GM19239 (cell line): ENCODE results near the gene PPT2.

ENCODE experiments used
- DNase-seq: peaks from one replicate; pipeline ENCODE4 v3.0.0; 2011; ENCODE audit warnings: low spot score; ENCODE audit not compliant: insufficient read length
- FAIRE-seq: peaks from 2 replicates; lab custom pipeline; 2011; peaks lifted over from hg19 to GRCh38; lab: Jason Lieb, UNC

PPT2 gene

DNA sequence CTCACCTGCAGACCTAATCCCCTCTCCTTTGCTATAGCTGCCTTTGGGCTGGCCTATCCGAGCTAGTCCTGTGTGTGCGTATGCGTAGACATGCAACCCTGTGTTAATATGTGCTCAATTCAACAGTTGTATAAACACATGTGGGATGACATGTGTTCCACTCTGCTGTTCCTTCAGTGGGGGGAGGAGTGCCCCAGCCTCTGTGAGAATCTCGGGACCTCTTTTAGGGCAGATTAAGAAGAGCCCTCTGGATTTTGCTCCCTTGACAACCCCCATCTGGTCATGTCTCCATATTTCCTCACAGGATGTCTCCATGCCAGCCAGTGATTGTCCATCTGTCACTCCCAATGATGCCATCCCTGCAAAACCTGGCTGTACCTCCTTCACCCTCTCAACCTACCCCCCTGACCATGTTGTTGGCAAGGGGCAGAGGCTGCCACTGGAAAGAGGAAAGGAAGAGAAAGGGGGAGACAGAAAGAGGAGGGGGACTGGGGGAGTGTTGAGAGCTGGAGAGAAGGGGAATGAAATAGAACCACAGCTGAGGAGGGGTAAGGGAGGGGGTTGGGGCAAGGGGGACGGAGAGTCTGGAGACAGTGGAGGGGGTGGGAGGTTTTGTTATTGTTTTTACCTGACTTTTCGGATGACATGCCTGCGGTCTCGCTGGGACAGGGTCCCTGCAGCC, 2.6 kb upstream of the PPT2 start:
- DNase-seq (no peak), FAIRE-seq (no peak)

DNA sequence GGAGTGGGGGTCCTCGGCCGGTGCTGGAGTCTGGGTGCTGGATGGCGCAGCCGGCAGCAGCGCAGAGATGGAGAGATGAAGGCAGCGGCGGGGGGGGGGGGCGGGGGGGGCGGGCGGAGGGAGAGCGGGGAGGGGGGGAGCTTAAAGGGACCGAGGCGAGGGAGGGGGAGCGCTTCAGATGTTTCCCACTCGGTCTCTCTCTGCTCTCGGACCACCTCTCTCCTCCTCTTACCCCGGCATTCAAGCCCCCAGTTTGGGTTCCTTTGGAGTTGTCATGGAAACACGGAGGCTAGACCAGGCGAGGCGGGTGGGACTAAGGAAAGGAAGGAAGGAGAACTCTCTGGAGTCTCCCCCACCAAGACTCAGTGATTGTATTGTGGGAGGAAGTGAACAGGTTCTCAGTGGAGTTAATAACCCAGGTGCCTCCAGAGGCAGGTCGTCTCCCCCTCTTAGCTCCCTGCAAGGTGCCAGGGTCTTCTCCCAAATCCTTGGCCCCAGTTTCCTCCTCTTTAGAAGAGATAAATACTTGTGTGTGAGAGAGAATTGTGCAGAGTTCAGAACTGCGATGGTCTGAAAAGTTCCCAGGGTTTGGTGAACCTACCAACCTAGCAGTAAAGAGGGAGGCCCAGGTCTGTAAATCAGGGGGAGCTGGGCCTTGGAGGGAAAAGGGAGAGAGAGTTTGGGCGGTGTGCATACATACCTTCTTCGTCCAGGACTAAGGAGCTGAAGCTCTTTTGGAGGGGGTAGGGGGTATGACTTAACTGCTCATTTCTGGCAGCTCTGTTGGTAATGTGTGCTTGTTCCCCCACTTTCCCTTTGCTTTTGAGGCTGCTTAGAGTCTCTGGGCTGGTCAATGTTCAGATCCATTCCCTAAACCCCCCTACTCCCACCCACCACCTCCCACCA, 1.8 kb upstream of the PPT2 start, which contains the start of gene PRRT1:
Gene PRRT1 (minus strand): TSS at position 77 of the 906 bp plus-strand sequence. CDS start 112 bp downstream, outside the sequence.
- DNase-seq (no peak), FAIRE-seq (no peak)

DNA sequence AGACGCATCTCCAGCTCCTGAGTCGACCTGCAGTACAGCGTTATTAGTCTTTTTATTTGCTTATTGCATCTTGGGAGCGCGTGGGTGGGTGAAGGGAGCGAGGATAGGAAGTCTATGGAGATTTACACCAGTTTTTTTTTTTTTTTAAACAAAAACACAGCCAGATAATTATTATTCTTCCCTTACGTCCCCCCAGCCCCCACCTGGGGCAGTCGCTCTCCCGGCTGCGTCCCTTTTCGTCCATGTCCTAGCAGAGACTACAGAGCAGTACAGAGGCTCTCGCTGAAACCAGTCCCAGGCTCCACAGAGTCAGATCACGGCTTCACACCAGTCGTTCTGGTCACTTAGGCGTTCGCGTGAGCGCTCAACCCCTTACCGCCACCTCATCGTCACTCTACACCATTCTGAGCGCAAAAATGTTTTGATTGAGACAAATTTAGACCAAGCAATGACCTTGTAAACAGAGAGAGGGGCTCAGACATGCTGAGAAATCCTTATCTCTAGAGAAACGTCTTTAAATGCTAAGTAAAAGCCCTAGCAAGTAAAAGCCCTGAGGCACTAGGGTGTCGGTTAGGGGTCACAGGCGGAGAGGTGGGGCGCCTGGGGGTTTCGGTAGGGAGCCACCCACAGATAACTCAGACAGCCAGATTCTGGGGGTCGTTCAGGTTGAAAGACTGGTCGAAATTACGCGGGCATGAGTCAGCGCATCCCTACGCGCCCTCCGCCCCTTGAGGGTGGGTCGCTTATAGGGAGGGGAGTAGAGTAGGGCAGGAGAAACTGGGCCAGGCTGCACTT, 975 bp upstream of the PPT2 start:
- FAIRE-seq (no peak), DNase-seq (no peak)

DNA sequence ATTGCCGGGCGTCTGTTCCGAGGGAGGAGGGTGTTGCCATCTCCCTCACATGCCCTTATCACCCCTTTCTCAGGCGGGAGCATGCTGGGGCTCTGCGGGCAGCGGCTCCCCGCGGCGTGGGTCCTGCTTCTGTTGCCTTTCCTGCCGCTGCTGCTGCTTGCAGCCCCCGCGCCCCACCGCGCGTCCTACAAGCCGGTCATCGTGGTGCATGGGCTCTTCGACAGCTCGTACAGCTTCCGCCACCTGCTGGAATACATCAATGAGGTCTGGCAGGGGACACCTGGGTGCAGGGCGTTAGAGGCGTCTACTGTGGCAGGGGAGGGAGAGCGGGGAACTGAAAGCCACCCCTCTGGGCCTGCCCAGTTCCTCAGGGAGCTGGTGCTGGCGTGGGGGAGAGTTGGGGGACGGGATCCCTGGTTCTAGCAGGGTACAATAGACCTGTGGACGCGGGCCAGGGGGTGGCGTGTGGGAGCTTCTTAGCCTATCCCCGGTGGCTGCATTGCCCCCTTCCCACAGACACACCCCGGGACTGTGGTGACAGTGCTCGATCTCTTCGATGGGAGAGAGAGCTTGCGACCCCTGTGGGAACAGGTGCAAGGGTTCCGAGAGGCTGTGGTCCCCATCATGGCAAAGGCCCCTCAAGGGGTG, 697 bp downstream of the PPT2 start:
- FAIRE-seq (peak; percentile 82), DNase-seq (peak; percentile 88)

DNA sequence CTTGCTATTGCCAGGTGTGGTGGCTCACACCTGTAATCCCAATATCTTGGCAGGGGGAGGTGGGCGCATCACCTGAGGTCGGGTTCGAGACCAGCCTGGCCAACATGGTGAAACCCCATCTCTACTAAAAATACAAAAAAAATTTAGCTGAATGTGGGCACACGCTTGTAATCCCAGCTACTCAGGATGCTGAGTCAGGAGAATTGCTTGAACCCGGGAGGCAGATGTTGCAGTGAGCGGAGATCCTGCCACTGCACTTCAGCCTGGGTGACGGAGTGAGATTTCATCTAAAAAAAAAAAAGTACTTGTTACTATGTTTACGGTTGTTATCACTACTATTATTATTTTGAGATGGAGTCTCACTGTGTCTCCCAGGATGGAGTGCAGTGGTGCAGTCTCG, 3.0 kb downstream of the PPT2 start:
- FAIRE-seq (no peak), DNase-seq (no peak)

DNA sequence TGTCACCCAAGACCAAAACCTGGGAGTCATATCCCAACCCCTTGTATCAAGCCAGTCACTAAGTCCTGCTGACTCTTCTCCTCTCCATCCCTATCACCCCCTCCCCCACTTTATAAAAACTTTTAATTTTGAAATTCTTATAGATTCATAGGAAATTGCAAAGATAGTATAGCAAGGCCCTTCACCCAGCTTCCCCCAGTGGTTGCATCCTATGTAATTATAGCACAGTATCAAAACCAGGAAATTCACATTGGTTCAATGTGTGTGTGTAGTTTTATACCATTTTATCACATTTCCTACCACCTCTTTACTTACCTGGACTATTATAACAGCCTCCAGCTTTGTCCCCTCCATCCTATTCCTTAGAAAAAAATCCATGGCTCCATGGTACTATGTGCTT, 4.1 kb downstream of the PPT2 start:
- DNase-seq (no peak), FAIRE-seq (no peak)

DNA sequence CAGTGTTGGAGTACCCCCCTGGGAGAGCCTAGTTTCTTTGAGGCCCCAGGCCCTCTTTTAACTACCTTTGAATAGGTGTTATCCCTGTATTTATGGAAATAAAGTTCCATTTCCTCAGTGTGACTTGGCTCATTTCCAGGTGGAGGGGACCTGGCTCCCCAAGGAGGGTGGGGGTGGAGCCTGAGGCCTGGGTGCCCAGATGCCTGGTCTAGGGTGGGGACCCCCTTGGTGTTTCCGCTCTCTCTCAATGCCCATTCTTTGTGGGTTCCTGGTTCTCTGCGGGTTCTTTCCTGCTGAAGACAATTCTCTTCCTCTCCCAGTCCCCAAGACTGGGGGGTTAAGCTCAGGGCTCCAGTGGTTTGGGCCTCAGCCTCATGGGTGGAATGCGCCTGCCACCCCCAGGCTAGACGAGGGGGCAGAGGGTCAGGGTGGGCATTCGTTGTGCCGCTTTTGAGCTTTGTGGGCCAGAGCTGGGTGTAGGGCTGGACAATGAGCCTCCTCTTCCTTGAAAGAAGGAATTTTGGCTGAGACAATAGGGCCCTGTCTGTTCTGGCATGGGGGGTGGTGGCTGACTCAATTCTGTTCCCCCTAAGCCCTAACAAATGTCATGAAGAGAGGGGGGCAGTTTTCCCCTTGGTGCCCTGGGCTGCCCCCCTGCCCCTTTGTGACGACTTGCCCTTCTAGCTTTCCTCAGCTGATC, 9.8 kb downstream of the PPT2 start:
- DNase-seq (no peak), FAIRE-seq (no peak)

DNA sequence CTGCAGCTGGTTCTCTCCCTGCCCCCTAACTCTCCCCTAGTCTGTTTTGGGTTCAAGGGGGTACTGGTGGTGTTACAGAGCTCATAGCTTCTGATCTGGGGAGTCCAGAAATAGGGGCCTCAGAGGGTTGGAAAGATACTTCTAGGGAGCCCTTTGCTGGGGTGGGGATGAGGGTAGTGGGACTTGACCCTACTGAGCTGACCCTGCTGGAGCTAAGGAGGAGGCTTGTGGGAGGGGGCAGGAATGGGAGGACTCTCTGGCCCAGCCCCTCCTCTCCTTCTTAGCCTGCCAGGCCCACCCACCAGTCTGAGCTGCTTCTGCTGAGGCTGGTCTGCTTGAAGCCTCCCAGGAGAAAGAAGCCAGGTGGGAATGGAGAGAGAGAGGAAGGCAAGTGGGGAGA, 10.4 kb downstream of the PPT2 start, which contains the start of gene EGFL8:
Gene EGFL8 (plus strand): TSS at position 301 of the 400 bp plus-strand sequence. CDS start 1,571 bp downstream, outside the sequence.
- no peak for FAIRE-seq
- no peak for DNase-seq

DNA sequence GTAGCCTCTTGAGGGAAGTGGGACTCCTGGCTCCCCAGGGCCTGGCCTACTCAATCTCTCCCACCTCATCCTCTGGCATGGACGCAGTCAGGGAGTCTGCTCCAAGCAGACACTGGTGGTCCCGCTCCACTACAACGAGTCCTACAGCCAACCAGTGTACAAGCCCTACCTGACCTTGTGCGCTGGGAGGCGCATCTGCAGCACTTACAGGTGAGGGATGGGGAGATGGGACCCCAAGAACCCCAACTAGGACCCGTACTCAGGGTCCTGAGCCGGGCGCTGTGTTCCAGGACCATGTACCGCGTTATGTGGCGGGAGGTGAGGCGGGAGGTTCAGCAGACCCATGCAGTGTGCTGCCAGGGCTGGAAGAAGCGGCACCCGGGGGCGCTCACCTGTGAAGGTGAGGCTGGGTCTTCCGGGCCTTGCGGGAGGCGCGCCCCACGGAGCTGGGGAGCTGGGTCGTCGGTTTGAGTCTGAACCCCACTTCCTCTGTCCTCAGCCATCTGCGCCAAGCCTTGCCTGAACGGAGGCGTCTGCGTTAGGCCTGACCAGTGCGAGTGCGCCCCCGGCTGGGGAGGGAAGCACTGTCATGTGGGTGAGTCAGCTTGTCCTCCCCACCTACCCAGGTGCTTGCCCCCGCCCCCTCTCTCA, 12.6 kb downstream of the PPT2 start:
- no peak for DNase-seq
- no peak for FAIRE-seq

DNA sequence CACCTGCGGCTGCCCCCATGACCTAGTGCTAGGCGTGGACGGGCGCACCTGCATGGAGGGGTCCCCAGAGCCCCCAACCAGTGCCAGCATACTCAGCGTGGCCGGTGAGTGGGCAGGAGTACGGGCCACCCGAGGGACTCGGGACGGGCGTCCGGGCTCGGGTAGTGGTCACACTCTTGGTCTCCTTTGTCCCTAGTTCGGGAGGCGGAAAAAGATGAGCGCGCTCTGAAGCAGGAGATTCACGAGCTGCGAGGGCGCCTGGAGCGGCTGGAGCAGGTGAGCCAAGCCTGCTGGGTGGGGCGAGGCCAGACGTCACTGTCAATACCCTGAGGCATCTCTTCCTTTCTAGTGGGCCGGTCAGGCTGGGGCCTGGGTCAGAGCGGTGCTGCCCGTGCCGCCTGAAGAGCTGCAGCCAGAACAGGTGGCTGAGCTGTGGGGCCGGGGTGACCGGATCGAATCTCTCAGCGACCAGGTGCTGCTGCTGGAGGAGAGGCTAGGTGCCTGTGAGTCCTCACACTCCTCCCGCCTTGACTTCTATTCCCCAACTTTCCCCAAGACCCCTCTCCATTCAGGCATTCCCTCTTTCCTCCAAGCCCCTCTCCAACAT, 13.3 kb downstream of the PPT2 start:
- DNase-seq (no peak), FAIRE-seq (no peak)

DNA sequence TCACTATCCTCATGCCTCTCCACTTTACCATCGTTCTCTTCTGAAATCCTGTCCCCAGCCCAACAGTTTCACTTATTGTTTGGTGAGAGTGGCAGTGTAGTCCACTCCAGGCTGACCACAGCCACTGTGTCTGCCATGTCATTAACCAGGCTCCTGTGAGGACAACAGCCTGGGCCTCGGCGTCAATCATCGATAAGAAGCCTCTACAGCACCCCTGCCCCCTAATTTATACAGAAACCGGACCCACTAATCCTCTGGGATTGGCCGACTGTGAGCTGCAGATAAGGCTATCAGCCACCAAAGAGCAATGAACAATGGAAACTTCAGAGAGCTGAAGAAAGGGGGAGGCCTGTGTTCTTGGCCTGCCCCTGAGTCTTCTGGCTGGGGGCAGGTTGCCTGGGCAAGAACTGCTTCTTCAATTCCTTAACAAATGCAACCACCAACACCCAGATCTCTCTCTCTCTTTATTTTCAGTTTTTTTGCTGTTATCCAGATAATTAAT, 13.9 kb downstream of the PPT2 start:
- no peak for DNase-seq
- no peak for FAIRE-seq

DNA sequence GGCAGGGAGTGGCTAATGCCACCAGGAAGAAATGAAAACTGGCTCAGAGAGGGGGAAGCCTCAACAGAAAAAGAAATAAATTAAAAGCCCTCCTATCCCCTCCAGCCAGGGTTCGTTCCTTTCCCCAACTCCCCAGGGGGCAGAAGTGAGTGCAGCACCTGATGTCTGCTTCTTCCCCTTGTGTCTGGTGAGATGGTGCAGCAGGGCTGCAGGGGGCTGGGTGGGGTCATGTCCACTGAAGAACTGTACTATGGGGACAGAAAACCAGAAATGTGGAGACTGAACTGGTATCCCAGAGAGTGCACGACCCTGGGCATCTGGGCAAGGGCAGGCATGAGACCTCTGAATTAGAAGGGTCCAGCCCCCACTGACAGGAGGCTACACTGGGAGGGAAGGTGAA, 14.4 kb downstream of the PPT2 start:
- no peak for FAIRE-seq

DNA sequence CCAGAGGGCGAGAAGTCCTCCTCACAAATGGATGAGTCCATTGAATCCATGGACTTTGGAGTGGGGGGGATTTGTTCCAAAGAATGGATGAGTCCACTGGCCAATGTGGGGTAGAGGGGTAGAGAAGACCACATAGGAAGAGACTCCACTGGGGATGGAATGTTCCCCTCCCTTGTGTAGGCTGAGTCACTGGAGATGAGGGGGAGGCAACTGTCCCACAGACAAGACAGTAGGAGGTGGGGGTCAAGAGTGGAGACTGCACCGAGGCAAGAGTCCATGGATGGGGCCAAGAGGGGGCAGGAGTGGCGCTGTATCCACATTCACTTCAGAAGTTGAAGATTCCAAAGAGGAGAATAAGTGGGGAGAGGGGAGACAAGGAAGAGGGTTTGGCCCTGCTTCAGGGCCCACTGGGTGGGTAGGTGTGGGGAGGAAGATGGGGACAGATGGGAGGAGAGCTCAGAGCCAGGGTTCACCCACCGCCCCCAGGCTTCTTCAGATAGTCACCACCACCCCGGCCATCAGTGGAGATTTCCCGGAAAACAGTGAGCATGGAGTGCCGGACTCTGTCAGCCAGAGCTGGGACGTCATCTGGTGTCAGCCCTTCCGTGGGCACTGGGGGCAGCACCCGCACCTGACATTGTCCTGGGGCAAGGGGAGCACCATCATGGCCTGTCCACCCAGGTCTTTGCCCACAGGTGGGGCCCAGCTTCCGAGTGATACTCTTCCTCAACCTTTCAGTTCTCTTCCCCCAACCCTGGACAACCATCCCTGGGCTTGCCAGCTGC, 15.1 kb downstream of the PPT2 start:
- DNase-seq (no peak), FAIRE-seq (no peak)

More for the DNA sequence above, 14.4 kb downstream of the PPT2 start:
- DNase-seq = no peak

DNA sequence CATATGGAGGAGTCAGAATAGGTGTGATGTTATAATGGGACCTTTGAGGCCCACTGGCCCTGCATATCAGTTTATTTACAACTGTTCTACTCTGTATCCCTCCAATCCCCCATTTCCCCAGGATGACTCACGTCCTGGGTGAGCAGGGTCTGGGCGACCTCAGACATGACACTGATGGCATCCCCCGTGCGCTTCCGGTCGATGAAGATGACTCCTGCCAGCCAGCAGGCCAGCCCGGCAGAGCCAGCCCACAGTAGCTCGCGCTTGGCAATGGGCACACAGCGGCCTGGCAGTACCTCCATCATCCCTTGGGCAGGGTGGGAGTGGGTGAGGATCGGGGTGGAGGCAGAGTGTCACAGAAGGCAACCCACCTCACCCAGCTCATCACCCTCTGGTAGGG, 16.4 kb downstream of the PPT2 start:
- DNase-seq (no peak), FAIRE-seq (no peak)

DNA sequence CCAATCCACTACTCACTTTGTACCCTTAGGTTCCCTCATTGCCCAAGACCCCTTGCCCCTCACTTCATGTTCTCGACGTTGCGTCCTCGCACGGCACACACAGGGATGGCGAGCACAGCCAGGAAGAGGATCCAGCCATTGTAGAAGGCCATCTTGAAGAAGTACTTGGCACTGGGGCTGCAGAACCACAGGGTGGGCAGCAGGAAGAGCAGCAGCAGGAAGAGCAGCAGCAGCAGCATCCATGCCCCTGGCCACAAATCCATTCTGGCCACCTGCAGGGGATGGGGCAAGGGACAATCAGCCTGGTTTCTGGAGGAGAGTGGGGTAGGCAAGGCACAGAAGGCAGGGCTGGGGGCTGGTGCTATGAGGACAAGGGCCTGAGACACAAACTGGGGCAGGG, 17.3 kb downstream of the PPT2 start:
- DNase-seq (no peak), FAIRE-seq (no peak)

DNA sequence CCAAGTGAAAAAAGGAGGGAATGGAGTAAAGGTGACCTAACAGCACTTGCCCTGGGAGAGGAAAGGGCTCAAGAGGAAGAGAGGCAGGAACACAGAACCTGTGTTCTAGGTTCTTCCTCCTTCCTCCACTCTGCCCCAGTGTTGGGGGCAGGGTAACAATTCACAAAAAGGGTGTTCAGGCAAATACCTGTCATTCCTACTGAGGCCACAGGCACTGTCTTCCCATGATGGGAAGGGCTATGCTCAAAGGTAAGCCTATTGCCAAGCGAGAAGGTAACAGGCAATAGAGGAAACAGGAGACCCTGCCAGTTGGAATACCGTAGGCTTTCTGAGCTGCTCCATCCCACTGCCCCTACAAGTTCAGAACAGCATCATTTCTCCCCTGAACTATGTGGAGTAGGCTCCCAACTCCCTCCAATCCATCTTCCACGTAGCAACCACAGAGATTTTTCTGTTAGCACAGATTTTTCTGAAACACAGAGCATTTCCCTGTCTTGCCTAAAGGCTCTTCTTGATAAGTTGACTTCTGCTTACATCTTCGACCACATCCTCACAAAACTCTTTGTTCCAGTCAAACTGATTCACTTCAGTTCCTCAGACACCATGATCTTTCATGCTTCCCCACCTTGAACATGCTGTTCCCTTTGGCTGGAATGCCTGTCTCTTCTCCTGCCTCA, 19.2 kb downstream of the PPT2 start:
- DNase-seq = no peak
- FAIRE-seq = no peak

DNA sequence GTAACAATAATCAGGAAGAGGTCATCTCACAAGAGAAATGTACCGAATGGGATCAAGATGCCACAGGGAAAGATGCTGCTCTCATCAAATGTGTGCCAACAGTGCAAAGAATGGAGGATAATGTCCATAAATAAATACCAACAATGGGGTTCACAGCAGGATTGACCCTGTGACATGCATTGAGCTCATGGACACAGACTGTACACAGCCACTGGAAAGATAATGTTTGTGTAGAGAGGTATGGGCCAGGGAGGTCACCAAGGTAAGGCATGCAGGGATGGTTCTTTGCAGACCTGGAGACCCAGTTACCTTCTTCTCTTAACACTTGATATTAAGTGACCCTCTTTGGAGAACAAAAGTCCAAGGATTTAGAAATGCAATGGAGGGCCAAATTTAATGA, 20.5 kb downstream of the PPT2 start:
- no peak for DNase-seq
- FAIRE-seq = no peak
